Activated naive CD4-positive, alpha-beta T cell treated with anti-CD3 and anti-CD28 coated beads, Interleukin-2, amount 10 ng/mL, durations not matched to agents 7 days and 5 days (primary cell): Measurements from ENCODE around the gene GYS1.

Experiments
- CTCF ChIA-PET: fragments of 350-600 bp; sonication (Branson Sonifier 250); formaldehyde crosslinking; loops from one replicate; lab custom pipeline; 2021; ENCODE audit warnings: antibody characterized with exemption; lab: Charles Lee
- DNase-seq: peaks from one replicate; pipeline ENCODE4 v3.0.0-alpha.2; 2020
- H3K27ac Mint-ChIP-seq: one replicate; pipeline ENCODE4 v1.8.0; 2021; ENCODE audit warnings: mild to moderate bottlenecking, moderate library complexity, mixed read lengths
- H3K27me3 Mint-ChIP-seq: one replicate; pipeline ENCODE4 v1.8.0; 2021; ENCODE audit warnings: mild to moderate bottlenecking, mixed read lengths
- H3K36me3 Mint-ChIP-seq: one replicate; pipeline ENCODE4 v1.8.0; 2021; ENCODE audit warnings: mixed read lengths
- H3K4me1 Mint-ChIP-seq: one replicate; pipeline ENCODE4 v1.8.0; 2021; ENCODE audit warnings: mixed read lengths
- H3K4me3 Mint-ChIP-seq: one replicate; pipeline ENCODE4 v1.8.0; 2021; ENCODE audit warnings: mild to moderate bottlenecking, moderate library complexity, mixed read lengths
- H3K9me3 Mint-ChIP-seq: one replicate; pipeline ENCODE4 v1.8.0; 2021; ENCODE audit warnings: mixed read lengths

The GYS1 gene

DNA sequence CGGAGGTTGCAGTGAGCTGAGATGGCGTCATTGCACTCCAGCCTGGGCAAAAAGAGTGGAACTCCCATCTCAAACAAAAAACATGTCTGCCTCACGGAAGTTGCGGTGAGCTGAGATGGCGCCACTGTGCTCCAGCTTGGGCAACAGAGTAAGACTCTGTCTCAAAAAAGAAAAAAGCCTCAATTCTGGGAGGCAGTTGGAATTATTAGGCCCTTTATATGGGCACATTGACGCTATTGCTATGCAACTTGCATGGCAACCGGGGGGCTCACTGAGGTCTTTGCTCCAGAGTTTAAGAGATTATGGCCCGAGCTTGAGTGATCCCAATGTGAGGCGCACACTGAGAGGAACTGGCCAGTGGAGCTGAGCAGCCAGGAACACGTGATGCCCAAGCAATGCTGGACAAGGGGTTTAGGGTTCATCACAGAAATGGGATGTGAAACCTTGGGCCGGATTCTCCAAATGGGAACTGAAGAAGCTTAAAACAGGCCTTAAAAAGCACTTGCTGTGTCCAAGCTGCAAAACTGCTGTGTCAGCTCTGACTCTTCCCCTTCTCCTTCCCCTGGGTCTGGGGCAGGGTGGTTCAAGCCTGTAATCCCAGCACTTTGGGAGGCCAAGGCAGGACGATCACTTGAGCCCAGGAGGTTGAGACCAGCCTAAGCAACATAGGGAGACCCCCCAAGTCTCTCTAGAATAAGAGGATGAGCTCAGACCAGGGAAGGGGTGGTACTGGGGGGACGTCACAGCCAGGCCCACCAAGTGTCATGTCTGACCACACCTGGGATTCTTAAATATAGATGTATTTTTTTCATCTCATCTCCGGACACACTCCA, 25.5 kb downstream of the GYS1 start:
- H3K36me3 Mint-ChIP-seq: peaks cover 35% of the 10 kb centered on the region

GRCh38 chr19:48966541-48967345, 26.4 kb downstream of the GYS1 start:
- peaks cover 41% of the 10 kb centered on the region for H3K36me3 Mint-ChIP-seq
- H3K4me1 Mint-ChIP-seq: peaks cover 59% of the 10 kb centered on the region
- H3K9me3 Mint-ChIP-seq: no peaks in the 10 kb centered on the region

More for the DNA sequence above, 25.5 kb downstream of the GYS1 start:
- H3K4me1 Mint-ChIP-seq: peaks cover 51% of the 10 kb centered on the region
- H3K27ac Mint-ChIP-seq: peak overlapping the region; percentile 33
- CTCF ChIA-PET: interaction anchor here (0.8 to 1.8 kb wide), 6 partner anchors 24 to 180 kb away, joined by 3 to 9 read pairs (median 4); partner anchors contain the start of genes GYS1, NUCB1 and RUVBL2
- peak overlapping the region; percentile 26 for H3K4me3 Mint-ChIP-seq
- no peaks in the 10 kb centered on the region for H3K27me3 Mint-ChIP-seq
- DNase-seq: no peak
- no peaks in the 10 kb centered on the region for H3K9me3 Mint-ChIP-seq

DNA sequence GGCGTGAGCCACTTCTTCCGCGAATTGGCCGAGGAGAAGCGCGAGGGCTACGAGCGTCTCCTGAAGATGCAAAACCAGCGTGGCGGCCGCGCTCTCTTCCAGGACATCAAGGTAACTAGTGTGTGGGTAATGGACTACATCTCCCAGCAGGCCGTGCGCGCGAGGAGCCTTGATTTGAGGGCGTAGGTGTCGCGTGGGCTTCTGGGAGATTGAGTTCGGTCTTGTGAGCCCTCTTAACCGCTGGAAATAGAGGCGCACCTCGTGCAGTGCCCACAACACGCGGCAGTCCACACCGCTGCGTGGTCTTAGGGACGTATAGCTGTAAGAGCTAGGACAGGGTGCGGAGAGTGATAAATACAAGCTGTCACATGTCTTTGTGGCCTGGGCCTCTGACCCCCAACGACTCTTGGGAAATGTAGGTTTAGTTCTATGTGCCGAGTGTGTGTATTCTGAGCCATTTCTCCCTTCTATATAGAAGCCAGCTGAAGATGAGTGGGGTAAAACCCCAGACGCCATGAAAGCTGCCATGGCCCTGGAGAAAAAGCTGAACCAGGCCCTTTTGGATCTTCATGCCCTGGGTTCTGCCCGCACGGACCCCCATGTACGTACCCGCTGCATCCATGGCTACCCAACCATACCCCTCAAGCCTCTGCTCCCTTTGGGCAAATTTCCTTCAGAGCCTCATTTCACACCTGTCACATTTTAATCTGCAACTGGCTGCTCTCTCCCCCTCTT, 27.1 kb downstream of the GYS1 start:
- Mint-ChIP-seq H3K27ac (peak overlapping the region; percentile 99), H3K4me1 (peaks cover 66% of the 10 kb centered on the region), H3K27me3 (no peaks in the 10 kb centered on the region), H3K4me3 (peak overlapping the region; percentile 98), H3K36me3 (peaks cover 46% of the 10 kb centered on the region), H3K9me3 (no peaks in the 10 kb centered on the region)
- DNase-seq: peak; percentile 95
- CTCF ChIA-PET: interaction anchor here (0.9 to 1.8 kb wide), 3 partner anchors 66 to 170 kb away, joined by 3 to 9 read pairs (median 3); partner anchors contain the start of gene NUCB1

More at GRCh38 chr19:48966541-48967345, 26.4 kb downstream of the GYS1 start:
- H3K27ac Mint-ChIP-seq: peak overlapping the region; percentile 99
- CTCF ChIA-PET: interaction anchor here (0.9 to 1.8 kb wide), 5 partner anchors 25 to 179 kb away, joined by 3 to 9 read pairs (median 3); partner anchors contain the start of gene NUCB1
- peak overlapping the region; percentile 98 for H3K4me3 Mint-ChIP-seq
- DNase-seq: no peak
- no peaks in the 10 kb centered on the region for H3K27me3 Mint-ChIP-seq

GRCh38 chr19:48965040-48965805, 27.9 kb downstream of the GYS1 start, which contains the start of gene FTL:
Gene FTL, plus strand, starts transcription at chr19:48965309. Its CDS starts 199 bp downstream, at chr19:48965508.
- H3K36me3 Mint-ChIP-seq: peaks cover 46% of the 10 kb centered on the region
- H3K4me3 Mint-ChIP-seq: peak within 1 kb of the TSS; percentile 98

DNA sequence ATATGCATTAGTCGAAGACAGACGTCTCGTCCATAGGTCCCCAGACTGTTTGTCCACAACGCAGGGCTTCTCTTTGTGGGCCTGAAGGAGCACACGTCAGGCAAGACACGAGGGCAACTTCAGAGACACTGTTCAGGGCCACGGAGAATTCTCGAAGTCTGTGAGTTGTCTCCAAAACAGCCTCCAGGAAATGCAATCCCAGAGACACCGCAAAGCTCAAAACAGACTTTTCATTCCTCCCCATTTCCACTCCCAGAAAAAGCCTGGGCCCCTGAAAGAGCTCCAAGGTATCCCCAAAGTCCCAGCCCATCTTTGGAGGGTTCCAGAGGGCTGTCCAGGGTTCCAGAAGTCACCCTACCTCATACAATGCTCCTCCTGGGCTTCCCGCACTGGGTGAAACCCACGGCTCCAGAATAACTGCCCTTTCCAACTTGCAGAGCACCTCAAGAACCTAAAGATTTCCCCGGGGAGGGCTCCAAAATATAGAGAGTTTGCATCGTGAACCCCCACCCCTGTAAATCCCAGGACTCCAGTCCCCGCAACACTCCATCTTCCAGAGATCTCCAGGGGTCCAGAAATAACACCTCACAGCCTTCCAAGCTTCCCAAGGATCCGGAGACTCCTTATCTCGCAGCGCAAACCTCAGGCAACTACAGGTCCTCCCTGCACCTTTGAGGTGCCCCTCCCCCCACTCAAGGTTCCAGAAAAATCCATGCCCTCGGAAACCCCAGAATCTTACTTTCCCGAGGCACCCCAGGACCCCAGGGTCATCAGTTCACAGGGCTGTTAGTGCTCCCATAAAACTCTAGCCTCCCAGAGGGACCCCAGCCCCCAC, 28.7 kb downstream of the GYS1 start:
- Mint-ChIP-seq H3K9me3 (no peaks in the 10 kb centered on the region), H3K4me1 (peaks cover 72% of the 10 kb centered on the region), H3K27me3 (no peaks in the 10 kb centered on the region), H3K27ac (peak overlapping the region; percentile 99), H3K4me3 (peak overlapping the region; percentile 98), H3K36me3 (peaks cover 44% of the 10 kb centered on the region)
- peak; percentile 32 for DNase-seq
- CTCF ChIA-PET: interaction anchor here (0.7 to 1.0 kb wide), 3 partner anchors 13 to 176 kb away, joined by 3 to 4 read pairs (median 4); no protein-coding TSS in a partner anchor

More at GRCh38 chr19:48965040-48965805, 27.9 kb downstream of the GYS1 start, which contains the start of gene FTL:
- CTCF ChIA-PET: interaction anchor here (0.6 kb wide), 1 partner anchor 281 kb away, joined by 3 read pairs; no protein-coding TSS in a partner anchor
- peaks cover 66% of the 10 kb centered on the region for H3K4me1 Mint-ChIP-seq
- peak; percentile 95 for DNase-seq
- peak within 1 kb of the TSS; percentile 99 for H3K27ac Mint-ChIP-seq
- H3K9me3 Mint-ChIP-seq: no peaks in the 10 kb centered on the region
- H3K27me3 Mint-ChIP-seq: no peaks in the 10 kb centered on the region

GRCh38 chr19:48963371-48964204, 29.5 kb downstream of the GYS1 start:
- Mint-ChIP-seq H3K36me3 (peaks cover 44% of the 10 kb centered on the region), H3K27me3 (no peaks in the 10 kb centered on the region)
- CTCF ChIA-PET: interaction anchor here (0.7 to 1.0 kb wide), 3 partner anchors 14 to 175 kb away, joined by 3 to 4 read pairs (median 4); no protein-coding TSS in a partner anchor

DNA sequence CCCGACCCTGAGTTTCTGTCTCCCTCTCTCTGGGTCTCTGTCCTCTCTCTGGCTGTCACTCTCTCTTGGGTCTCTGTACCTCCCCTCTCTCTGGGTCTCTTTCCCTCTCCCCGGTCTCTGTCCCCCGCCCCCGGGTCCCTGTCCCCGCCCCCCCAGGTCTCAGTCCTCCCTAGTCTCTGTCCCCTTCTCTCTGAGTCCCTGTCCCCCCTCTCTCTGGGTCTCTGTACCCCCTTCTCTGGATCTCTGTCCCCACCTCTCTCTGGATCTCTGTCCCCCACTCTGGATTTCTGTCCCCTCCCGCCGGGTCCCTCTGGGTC, 30.3 kb downstream of the GYS1 start:
- CTCF ChIA-PET: no interaction called here
- Mint-ChIP-seq H3K9me3 (no peaks in the 10 kb centered on the region), H3K36me3 (peaks cover 45% of the 10 kb centered on the region), H3K4me1 (peaks cover 85% of the 10 kb centered on the region), H3K27ac (peak overlapping the region; percentile 99), H3K4me3 (peak overlapping the region; percentile 23), H3K27me3 (no peaks in the 10 kb centered on the region)
- no peak for DNase-seq

More at GRCh38 chr19:48963371-48964204, 29.5 kb downstream of the GYS1 start:
- H3K27ac Mint-ChIP-seq: peak overlapping the region; percentile 99
- peak overlapping the region; percentile 98 for H3K4me3 Mint-ChIP-seq
- peaks cover 78% of the 10 kb centered on the region for H3K4me1 Mint-ChIP-seq
- peak; percentile 61 for DNase-seq
- H3K9me3 Mint-ChIP-seq: no peaks in the 10 kb centered on the region

DNA sequence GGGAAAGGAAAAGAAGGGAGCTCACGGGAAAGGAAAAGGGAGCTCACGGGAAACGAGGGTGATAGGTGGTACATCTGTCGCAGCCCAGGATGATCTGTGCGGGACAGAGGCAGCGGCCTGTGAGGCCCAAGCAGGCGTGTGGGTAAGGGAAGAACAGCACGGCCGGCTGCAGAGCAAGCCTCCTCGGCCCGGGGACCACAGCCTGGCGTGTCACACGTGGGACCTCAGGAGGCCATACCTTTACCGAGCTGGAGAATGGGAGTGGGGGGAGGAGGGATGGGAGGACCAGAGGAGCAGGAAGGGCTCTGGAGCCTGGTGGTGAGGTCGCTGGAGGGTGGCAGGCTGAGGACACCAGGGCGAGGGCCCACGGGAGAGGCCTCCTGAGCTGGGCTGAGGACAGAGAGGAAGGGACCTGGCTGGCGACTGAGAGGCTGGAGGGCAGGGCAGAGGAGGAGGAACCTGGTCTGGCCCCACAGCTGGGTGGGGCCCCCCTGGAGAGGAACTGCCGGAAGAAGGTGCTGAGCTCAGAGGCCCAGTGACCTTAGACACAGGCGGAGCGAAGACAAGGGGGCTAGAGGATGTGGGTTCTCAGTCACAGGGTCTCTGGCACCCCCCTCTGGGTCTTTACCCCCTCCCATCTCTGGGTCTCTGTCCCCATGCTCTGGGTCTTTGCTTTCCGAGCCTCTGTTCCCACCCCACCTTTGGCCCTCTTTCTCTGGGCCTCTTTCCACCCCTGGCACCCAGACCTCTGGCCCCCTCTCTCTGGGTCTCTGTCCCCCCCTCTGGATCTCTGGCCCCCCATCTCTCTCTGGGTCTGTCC, 30.9 kb downstream of the GYS1 start:
- Mint-ChIP-seq H3K4me3 (peak overlapping the region; percentile 23), H3K36me3 (peaks cover 50% of the 10 kb centered on the region), H3K27me3 (no peaks in the 10 kb centered on the region), H3K4me1 (peaks cover 86% of the 10 kb centered on the region), H3K9me3 (no peaks in the 10 kb centered on the region), H3K27ac (peak overlapping the region; percentile 99)
- DNase-seq: peak; percentile 59
- CTCF ChIA-PET: interaction anchor here (0.8 kb wide), 2 partner anchors 8 to 31 kb away, joined by 3 to 4 read pairs; partner anchors contain the start of gene RUVBL2

- Mint-ChIP-seq H3K4me3 (peak overlapping the region; percentile 23), H3K27me3 (no peaks in the 10 kb centered on the region), H3K9me3 (no peaks in the 10 kb centered on the region), H3K36me3 (peaks cover 51% of the 10 kb centered on the region), H3K4me1 (peaks cover 85% of the 10 kb centered on the region), H3K27ac (peak overlapping the region; percentile 99)
- CTCF ChIA-PET: interaction anchor here (0.8 kb wide), 3 partner anchors 9 to 32 kb away, joined by 3 to 4 read pairs (median 3); partner anchors contain the start of genes GYS1 and RUVBL2
- DNase-seq: no peak
Measured at GRCh38 chr19:48961673-48962028, 31.5 kb downstream of the GYS1 start.

GRCh38 chr19:48961051-48961649, 32.0 kb downstream of the GYS1 start:
- Mint-ChIP-seq H3K9me3 (no peaks in the 10 kb centered on the region), H3K4me1 (peaks cover 83% of the 10 kb centered on the region), H3K4me3 (no peak overlapping the region), H3K27ac (peak overlapping the region; percentile 99), H3K27me3 (no peaks in the 10 kb centered on the region), H3K36me3 (peaks cover 48% of the 10 kb centered on the region)
- peak; percentile 34 for DNase-seq
- CTCF ChIA-PET: interaction anchor here (0.8 kb wide), 1 partner anchor 32 kb away, joined by 3 read pairs; the partner anchor contains the start of genes GYS1 and RUVBL2
